Stimulated activated CD8-positive, alpha-beta memory T cell treated with anti-CD3 and anti-CD28 coated beads, Interleukin-7, amount 100 ng/mL, for 48 hours (primary cell): ENCODE results near the gene LSM2.

Experiments used
- DNase-seq, 2 donors: peaks; one replicate each; pipeline ENCODE4 v3.0.0-alpha.2; 2020; ENCODE audit warnings: low read depth in 1 of 2; ENCODE audit errors: extremely low read depth in 1 of 2

The LSM2 gene

GRCh38 chr6:31758281-31758680 is 48.5 kb downstream of the LSM2 start:
- no peak for DNase-seq

- DNase-seq, result no peak
These were observed 53.9 kb downstream of the LSM2 start for GRCh38 chr6:31752739-31753319.

GRCh38 chr6:31750411-31751022 is 56.2 kb downstream of the LSM2 start:
- DNase-seq, result no peak

- DNase-seq, result no peak
These were observed 57.3 kb downstream of the LSM2 start for GRCh38 chr6:31749301-31750036.
